ENCODE results near the gene SYCP1.
"Not testable (repeated sequence)": the region's sequence is repeated elsewhere in the genome, so short reads cannot be mapped to it uniquely, and the experiment has no call there.

Gene SYCP1

GRCh38 chr1:114854693-114855320 lies at the start of gene SYCP1:
Gene SYCP1, plus strand, starts transcription at chr1:114854863. Its CDS starts 602 bp downstream, at chr1:114855465.
- DNase-seq (ENCODE audit: low read depth in 1 of 2, low spot score in 1 of 2), result no peak

GRCh38 chr1:114819869-114820268 lies 34.8 kb upstream of the SYCP1 start:
- no peak for DNase-seq (ENCODE audit: low read depth in 1 of 2, low spot score in 1 of 2)

- no peak for DNase-seq (ENCODE audit: low read depth in 1 of 2, low spot score in 1 of 2)
Observed at GRCh38 chr1:114820392-114820791, 34.3 kb upstream of the SYCP1 start.

- DNase-seq (ENCODE audit: low read depth in 1 of 2, low spot score in 1 of 2), result no peak
Observed at GRCh38 chr1:114821978-114822377, 32.7 kb upstream of the SYCP1 start.

GRCh38 chr1:114828251-114828650 lies 26.4 kb upstream of the SYCP1 start:
- no peak for DNase-seq (ENCODE audit: low read depth in 1 of 2, low spot score in 1 of 2)

- DNase-seq (ENCODE audit: low read depth in 1 of 2, low spot score in 1 of 2), result not testable (repeated sequence)
Observed at GRCh38 chr1:114830075-114830474, 24.6 kb upstream of the SYCP1 start.

GRCh38 chr1:114831276-114831994 lies 23.2 kb upstream of the SYCP1 start:
- DNase-seq (ENCODE audit: low read depth in 1 of 2, low spot score in 1 of 2), result no peak

GRCh38 chr1:114832057-114832456 lies 22.6 kb upstream of the SYCP1 start:
- DNase-seq (ENCODE audit: low read depth in 1 of 2, low spot score in 1 of 2), result no peak

- no peak for DNase-seq (ENCODE audit: low read depth in 1 of 2, low spot score in 1 of 2)
Observed at GRCh38 chr1:114833421-114833820, 21.2 kb upstream of the SYCP1 start.

GRCh38 chr1:114844270-114844669 lies 10.4 kb upstream of the SYCP1 start:
- no peak for DNase-seq (ENCODE audit: low read depth in 1 of 2, low spot score in 1 of 2)

GRCh38 chr1:114853584-114853983 lies 1.1 kb upstream of the SYCP1 start:
- no peak for DNase-seq (ENCODE audit: low read depth in 1 of 2, low spot score in 1 of 2)

- no peak for DNase-seq (ENCODE audit: low read depth in 1 of 2, low spot score in 1 of 2)
Observed at GRCh38 chr1:114861384-114861783, 6.7 kb downstream of the SYCP1 start.

GRCh38 chr1:114892194-114892918 lies 37.7 kb downstream of the SYCP1 start:
- no peak for DNase-seq (ENCODE audit: low read depth in 1 of 2, low spot score in 1 of 2)

GRCh38 chr1:114896795-114897194 lies 42.1 kb downstream of the SYCP1 start:
- no peak for DNase-seq (ENCODE audit: low read depth in 1 of 2, low spot score in 1 of 2)

- no peak for DNase-seq (ENCODE audit: low read depth in 1 of 2, low spot score in 1 of 2)
Observed at GRCh38 chr1:114901814-114902213, 47.2 kb downstream of the SYCP1 start.

- DNase-seq (ENCODE audit: low read depth in 1 of 2, low spot score in 1 of 2), result no peak
Observed at GRCh38 chr1:114902343-114902742, 47.7 kb downstream of the SYCP1 start.

GRCh38 chr1:114903480-114903879 lies 48.8 kb downstream of the SYCP1 start:
- DNase-seq (ENCODE audit: low read depth in 1 of 2, low spot score in 1 of 2), result no peak

GRCh38 chr1:114915720-114916119 lies 61.1 kb downstream of the SYCP1 start:
- DNase-seq (ENCODE audit: low read depth in 1 of 2, low spot score in 1 of 2), result not testable (repeated sequence)

- no peak for DNase-seq (ENCODE audit: low read depth in 1 of 2, low spot score in 1 of 2)
Observed at GRCh38 chr1:114926607-114927006, 71.9 kb downstream of the SYCP1 start.

GRCh38 chr1:114927401-114927800 lies 72.7 kb downstream of the SYCP1 start:
- DNase-seq (ENCODE audit: low read depth in 1 of 2, low spot score in 1 of 2), result no peak

- no peak for DNase-seq (ENCODE audit: low read depth in 1 of 2, low spot score in 1 of 2)
Observed at GRCh38 chr1:114956570-114956969, 101.9 kb downstream of the SYCP1 start.

- DNase-seq (ENCODE audit: low read depth in 1 of 2, low spot score in 1 of 2), result no peak
Observed at GRCh38 chr1:114959423-114959822, 104.8 kb downstream of the SYCP1 start.

Measured in activated T-helper 1 cell treated with anti-CD3 and anti-CD28 coated beads, Interleukin-2, amount 50 U/mL, for 16 hours (primary cell).